Osteocyte (in vitro differentiated cells): ENCODE results near the gene HIPK1. TPM values are rescaled to one million over a fixed set of nuclear protein-coding genes. Genes with fewer than 3 reads are reported as not detected.

Experiments
- DNase-seq: peaks from one replicate; pipeline ENCODE4 v3.0.0; 2021; ENCODE audit warnings: mixed read lengths; ENCODE audit not compliant: unreplicated experiment; ENCODE audit errors: extremely low spot score
- H3K27ac Mint-ChIP-seq: one replicate; pipeline ENCODE4 v1.8.0; 2021; ENCODE audit warnings: mild to moderate bottlenecking, mixed read lengths; ENCODE audit not compliant: unreplicated experiment
- H3K27me3 Mint-ChIP-seq: one replicate; pipeline ENCODE4 v1.8.0; 2021; ENCODE audit warnings: mixed read lengths; ENCODE audit not compliant: unreplicated experiment
- H3K36me3 Mint-ChIP-seq: one replicate; pipeline ENCODE4 v1.8.0; 2021; ENCODE audit warnings: mixed read lengths; ENCODE audit not compliant: unreplicated experiment
- H3K4me1 Mint-ChIP-seq: one replicate; pipeline ENCODE4 v1.8.0; 2021; ENCODE audit warnings: mixed read lengths; ENCODE audit not compliant: unreplicated experiment
- H3K4me3 Mint-ChIP-seq: one replicate; pipeline ENCODE4 v1.8.0; 2021; ENCODE audit warnings: mild to moderate bottlenecking, moderate library complexity, mixed read lengths; ENCODE audit not compliant: unreplicated experiment
- H3K9me3 Mint-ChIP-seq: one replicate; pipeline ENCODE4 v1.8.0; 2021; ENCODE audit warnings: mixed read lengths; ENCODE audit not compliant: unreplicated experiment
- total RNA-seq: library from RNA; stranded (reverse); gene quantifications from 2 replicates; pipeline ENCODE4 v1.2.1, GENCODE V29; 2021
- TF ChIP-seq, protein P1 (sequence below): fragments of 200-600 bp; sonication (generic); IDR thresholded peaks from 2 replicates; pipeline ENCODE4 v1.5.0; 2021; ENCODE audit warnings: antibody characterized with exemption, mild to moderate bottlenecking, moderate library complexity

The HIPK1 gene
- total RNA-seq, 1 donor from 2014 or later: 62.5 TPM

DNA sequence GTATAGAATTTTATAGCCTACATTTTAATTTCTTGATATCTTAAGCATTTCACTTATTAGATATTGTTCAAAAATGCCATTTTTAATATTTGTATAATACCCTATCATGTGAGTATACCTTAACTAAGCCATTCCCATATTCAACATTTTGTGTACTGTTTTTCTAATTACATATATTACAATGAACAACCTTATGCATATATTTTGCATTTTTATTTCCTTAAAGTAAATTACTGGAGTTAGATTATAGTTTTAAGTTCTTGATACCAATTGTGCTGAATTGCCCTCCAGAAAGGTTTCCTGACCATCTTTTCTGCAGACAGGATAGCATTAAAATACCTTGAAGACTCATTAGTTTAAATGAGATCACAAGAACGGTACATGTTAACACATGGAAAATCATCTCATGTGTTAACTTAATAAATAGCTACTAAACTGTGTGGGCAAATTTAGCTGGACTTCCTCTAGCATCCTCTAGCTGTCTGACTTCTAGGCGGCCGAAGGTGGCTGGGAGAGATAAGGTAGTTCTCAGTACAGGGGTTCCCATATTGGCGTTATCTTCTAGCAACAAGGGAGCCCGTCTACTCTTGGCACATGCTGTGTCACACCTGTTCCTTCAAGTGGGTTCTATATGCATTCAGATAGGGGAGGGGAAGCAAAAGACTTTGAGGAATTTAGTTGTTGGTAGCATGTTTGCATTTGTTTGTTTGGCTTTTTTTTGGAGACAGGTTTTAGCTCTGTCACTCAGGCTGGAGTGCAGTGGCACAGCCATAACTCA is 15.0 kb upstream of the HIPK1 start:
- peaks cover 11% of the 10 kb centered on the region for H3K4me1 Mint-ChIP-seq
- H3K36me3 Mint-ChIP-seq: peaks cover 9% of the 10 kb centered on the region
- no peak overlapping the region for H3K27ac Mint-ChIP-seq
- no peak overlapping the region for H3K4me3 Mint-ChIP-seq
- TF ChIP-seq, protein P1, sequence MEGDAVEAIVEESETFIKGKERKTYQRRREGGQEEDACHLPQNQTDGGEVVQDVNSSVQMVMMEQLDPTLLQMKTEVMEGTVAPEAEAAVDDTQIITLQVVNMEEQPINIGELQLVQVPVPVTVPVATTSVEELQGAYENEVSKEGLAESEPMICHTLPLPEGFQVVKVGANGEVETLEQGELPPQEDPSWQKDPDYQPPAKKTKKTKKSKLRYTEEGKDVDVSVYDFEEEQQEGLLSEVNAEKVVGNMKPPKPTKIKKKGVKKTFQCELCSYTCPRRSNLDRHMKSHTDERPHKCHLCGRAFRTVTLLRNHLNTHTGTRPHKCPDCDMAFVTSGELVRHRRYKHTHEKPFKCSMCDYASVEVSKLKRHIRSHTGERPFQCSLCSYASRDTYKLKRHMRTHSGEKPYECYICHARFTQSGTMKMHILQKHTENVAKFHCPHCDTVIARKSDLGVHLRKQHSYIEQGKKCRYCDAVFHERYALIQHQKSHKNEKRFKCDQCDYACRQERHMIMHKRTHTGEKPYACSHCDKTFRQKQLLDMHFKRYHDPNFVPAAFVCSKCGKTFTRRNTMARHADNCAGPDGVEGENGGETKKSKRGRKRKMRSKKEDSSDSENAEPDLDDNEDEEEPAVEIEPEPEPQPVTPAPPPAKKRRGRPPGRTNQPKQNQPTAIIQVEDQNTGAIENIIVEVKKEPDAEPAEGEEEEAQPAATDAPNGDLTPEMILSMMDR: no peak
- no peak for DNase-seq
- no peaks in the 10 kb centered on the region for H3K9me3 Mint-ChIP-seq
- no peaks in the 10 kb centered on the region for H3K27me3 Mint-ChIP-seq

DNA sequence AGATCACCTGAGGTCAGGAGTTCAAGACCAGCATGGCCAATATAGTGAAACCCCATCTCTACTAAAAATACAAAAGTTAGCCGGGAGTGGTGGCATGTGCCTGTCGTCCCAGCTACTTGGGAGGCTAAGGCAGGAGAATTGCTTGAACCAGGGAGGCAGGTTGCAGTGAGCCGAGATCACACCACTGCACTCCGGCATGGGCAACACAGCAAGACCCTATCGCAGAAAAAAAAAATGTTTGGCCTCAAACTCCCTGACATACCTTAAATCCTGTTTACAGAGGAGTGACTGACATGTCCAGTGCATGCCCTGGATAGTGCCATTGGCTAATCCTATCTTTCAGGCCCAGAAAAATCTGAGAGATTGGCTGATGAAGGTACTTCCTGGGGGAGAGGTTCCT is 12.2 kb upstream of the HIPK1 start:
- TF ChIP-seq, protein P1: no peak
- DNase-seq: no peak
- Mint-ChIP-seq H3K27me3 (peaks cover 3% of the 10 kb centered on the region), H3K9me3 (no peaks in the 10 kb centered on the region), H3K36me3 (peaks cover 4% of the 10 kb centered on the region), H3K4me1 (peaks cover 11% of the 10 kb centered on the region), H3K27ac (no peak overlapping the region), H3K4me3 (no peak overlapping the region)

DNA sequence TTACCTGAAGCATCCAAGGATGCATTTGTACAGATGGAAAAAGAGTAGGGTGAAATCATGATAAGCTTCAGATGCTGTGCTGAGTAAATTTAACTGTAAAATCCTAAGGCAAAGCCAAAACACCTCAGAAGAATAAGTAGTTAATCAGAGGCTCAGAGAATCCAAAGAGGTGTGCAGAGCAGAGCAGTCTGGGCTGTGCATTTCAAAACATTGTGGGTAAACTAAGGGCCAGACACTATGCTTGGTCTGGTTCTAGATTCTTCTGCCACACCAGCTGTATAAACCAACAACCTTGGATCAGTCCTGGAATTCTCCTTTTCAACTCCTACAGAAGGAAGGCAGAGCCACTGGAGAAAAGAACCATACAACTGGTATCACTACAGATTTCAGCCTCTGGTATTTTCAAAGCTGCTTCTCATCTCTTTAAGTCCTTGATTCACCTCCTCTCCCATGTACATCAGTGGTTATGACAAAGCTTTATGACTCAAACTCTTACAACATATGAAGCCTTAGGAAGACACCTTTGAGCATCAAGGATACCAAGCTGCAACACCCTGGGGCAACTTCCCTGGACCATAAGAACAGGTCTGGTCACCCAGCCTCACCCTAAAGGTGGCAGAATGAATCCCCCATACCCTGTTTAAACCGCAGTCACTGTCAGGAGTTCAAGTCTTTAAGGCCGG is 11.6 kb upstream of the HIPK1 start:
- Mint-ChIP-seq H3K27ac (no peak overlapping the region), H3K36me3 (peaks cover 4% of the 10 kb centered on the region)
- DNase-seq: no peak

DNA sequence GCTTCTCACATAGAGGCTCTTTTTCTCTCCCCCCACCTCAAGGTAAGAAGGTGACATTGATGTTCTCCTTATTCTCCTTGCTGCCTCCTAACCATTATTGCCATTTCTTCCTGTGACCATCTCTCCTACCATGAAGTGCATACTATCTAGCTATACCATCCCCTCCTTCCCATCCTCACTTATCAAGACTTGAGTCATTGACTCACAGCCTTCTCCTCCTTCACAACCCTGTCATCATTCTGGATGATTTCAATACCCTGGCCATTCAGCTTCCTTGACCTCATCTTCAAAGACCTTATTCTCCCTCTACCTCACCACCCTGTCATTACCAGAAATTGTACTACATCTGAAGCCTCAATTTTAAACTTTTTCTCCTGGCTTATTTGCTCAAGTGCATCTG is 10.9 kb upstream of the HIPK1 start:
- TF ChIP-seq, protein P1: no peak
- peaks cover 4% of the 10 kb centered on the region for H3K36me3 Mint-ChIP-seq
- H3K4me1 Mint-ChIP-seq: peaks cover 2% of the 10 kb centered on the region
- peaks cover 11% of the 10 kb centered on the region for H3K27me3 Mint-ChIP-seq
- no peaks in the 10 kb centered on the region for H3K9me3 Mint-ChIP-seq
- H3K27ac Mint-ChIP-seq: no peak overlapping the region
- no peak overlapping the region for H3K4me3 Mint-ChIP-seq
- DNase-seq: no peak

More for the DNA sequence above, 11.6 kb upstream of the HIPK1 start:
- H3K27me3 Mint-ChIP-seq: peaks cover 5% of the 10 kb centered on the region
- H3K4me1 Mint-ChIP-seq: peaks cover 9% of the 10 kb centered on the region
- H3K4me3 Mint-ChIP-seq: no peak overlapping the region
- H3K9me3 Mint-ChIP-seq: no peaks in the 10 kb centered on the region
- TF ChIP-seq, protein P1: no peak

DNA sequence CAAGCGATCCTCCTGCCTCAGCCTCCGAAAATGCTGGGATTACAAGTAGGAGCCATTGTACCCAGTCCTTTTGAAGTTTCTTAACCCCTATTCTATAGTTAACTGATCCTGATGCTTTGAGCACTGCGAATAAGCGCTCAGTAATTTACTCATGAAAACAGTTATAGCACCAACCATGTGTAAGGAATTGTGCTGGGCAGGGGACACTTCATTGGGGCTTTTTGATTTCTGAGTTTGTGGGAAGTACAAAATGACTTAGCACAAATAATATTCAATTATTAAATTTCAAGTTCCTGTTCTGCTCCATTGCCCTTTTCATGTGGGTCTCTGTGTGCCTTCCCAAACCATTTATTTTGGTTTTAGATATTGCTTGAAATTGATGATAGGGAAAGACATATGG is 6.2 kb upstream of the HIPK1 start:
- Mint-ChIP-seq H3K9me3 (no peaks in the 10 kb centered on the region), H3K4me3 (no peak overlapping the region), H3K36me3 (no peaks in the 10 kb centered on the region), H3K4me1 (peaks cover 4% of the 10 kb centered on the region), H3K27ac (no peak overlapping the region), H3K27me3 (peaks cover 23% of the 10 kb centered on the region)
- no peak for DNase-seq
- TF ChIP-seq, protein P1: no peak
